ENCODE results near the gene ZDHHC14. TPM values are rescaled to one million over a fixed set of nuclear protein-coding genes. Genes with fewer than 3 reads are reported as not detected.

Gene ZDHHC14
- total RNA-seq, 4 donors from 2014 or later, result 7.3 to 14.4 (median 8.1) TPM

- 81 to 90% methylated on average over 7 to 8 of the region's 9 CpGs for WGBS, 2 donors (ENCODE audit: low coverage in 1 of 2)
- Histone ChIP-seq H3K4me1 (peaks cover 0 to 31% (median 15%) of the 10 kb centered on the region in 3 donors), H3K27me3 (no peaks in the 10 kb centered on the region), H3K4me3 (no peak overlapping the region), H3K9me3 (no peaks in the 10 kb centered on the region), H3K27ac (peak overlapping the region in 3 of 4 donors; percentile 57 to 77 (median 74)), H3K36me3 (peaks cover 0 to 5% of the 10 kb centered on the region in 2 donors)
- TF ChIP-seq POLR2AphosphoS5 (IDR thresholded peaks at IDR 0.05), result no peak
- no peak for TF ChIP-seq POLR2A (IDR thresholded peaks at IDR 0.05)
- no peak for TF ChIP-seq CTCF (IDR thresholded peaks at IDR 0.05)
- TF ChIP-seq EP300 (IDR thresholded peaks at IDR 0.05), result no peak
- ATAC-seq, result no peak
Measured at GRCh38 chr6:157670466-157671186, 289.6 kb downstream of the ZDHHC14 start.

DNA sequence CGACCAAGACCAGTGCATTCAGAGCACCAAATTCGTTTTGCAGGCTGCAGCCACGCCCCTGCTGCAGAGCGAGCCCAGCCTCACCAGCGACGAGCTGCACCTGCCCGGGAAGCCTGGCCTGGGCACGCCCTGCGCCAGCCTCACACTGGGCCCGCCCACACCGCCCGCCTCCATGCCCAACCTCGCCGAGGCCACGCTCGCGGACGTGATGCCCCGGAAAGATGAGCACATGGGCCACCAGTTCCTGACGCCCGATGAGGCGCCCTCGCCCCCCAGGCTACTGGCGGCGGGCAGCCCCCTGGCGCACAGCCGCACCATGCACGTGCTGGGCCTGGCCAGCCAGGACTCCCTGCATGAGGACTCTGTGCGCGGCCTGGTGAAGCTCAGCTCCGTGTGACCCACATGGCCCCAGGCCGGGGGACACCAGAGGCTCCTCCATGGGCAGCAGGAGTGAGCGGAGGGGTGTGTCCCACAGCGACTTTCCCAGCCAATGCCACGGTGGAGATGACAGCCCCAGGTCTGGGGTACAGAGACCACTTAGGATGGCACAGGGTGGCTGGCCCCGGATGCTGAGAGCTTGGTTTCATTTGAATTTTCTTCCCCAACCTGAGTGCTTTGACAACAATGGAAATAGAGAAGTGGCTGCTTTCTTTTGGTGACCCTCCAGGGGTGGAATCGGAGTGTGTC lies 291.9 kb downstream of the ZDHHC14 start:
- no peak overlapping the region for H3K4me3 ChIP-seq
- no peaks in the 10 kb centered on the region for H3K27me3 ChIP-seq
- no peaks in the 10 kb centered on the region for H3K9me3 ChIP-seq
- peaks cover 0 to 5% of the 10 kb centered on the region in 2 donors for H3K36me3 ChIP-seq
- WGBS, 2 donors (ENCODE audit: low coverage in 1 of 2), result 86 to 100% methylated on average over 1 to 2 of the region's 37 CpGs
- TF ChIP-seq POLR2AphosphoS5 (IDR thresholded peaks at IDR 0.05) (no peak), EP300 (IDR thresholded peaks at IDR 0.05) (no peak), CTCF (IDR thresholded peaks at IDR 0.05) (no peak), POLR2A (IDR thresholded peaks at IDR 0.05) (no peak)
- H3K4me1 ChIP-seq, result peaks cover 0 to 33% (median 15%) of the 10 kb centered on the region in 3 donors
- ATAC-seq, result no peak
- H3K27ac ChIP-seq, result no peak overlapping the region

DNA sequence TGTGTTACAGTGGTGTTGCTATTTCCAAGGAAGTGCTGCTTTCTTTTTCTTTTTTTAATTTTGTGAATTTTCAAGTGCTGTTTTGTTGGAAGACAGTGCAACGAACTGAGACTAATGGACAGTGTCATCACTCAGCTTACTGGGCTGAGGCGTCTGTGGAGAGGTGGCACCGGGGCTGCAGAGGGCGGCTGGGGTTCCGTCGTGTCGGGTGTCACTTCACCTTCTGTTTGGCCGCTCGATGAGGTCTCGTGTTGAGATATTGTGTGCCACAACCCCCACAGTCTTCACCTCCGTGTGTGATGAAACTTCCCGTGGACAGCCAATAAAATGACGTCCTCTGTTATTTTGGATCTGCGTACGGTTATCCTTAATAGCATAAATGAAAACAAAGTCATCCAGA lies 292.6 kb downstream of the ZDHHC14 start:
- no peak overlapping the region for H3K27ac ChIP-seq
- H3K4me1 ChIP-seq, result peaks cover 0 to 32% (median 15%) of the 10 kb centered on the region in 3 donors
- H3K27me3 ChIP-seq, result no peaks in the 10 kb centered on the region
- H3K4me3 ChIP-seq, result no peak overlapping the region
- 80 to 94% methylated on average over 2 to 14 of the region's 15 CpGs for WGBS, 2 donors (ENCODE audit: low coverage in 1 of 2)
- ATAC-seq, result no peak
- peaks cover 0 to 5% of the 10 kb centered on the region in 2 donors for H3K36me3 ChIP-seq
- TF ChIP-seq CTCF (IDR thresholded peaks at IDR 0.05), result no peak
- TF ChIP-seq POLR2AphosphoS5 (IDR thresholded peaks at IDR 0.05), result no peak
- TF ChIP-seq EP300 (IDR thresholded peaks at IDR 0.05), result no peak
- no peak for TF ChIP-seq POLR2A (IDR thresholded peaks at IDR 0.05)
- no peaks in the 10 kb centered on the region for H3K9me3 ChIP-seq

DNA sequence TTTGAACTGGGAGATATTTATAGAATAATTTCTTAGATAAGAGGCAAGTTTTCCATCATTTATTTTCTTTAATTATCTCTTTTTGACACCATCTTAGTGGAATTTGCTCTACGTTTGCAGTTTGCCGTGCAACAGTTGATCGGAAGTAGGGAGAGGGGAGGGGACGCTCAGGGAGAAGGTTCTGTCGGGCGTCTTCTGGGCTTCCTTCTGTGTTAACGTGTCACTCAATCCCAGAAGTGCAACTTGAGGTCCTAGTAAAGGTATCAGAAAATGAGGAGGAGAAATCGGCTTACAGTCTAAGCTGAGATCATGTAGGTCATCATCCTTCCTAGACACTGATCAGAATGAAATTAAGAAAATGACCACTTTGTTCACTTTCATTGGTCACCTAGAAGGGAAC lies 293.1 kb downstream of the ZDHHC14 start:
- no peaks in the 10 kb centered on the region for H3K27me3 ChIP-seq
- no peak for ATAC-seq
- peaks cover 0 to 27% (median 14%) of the 10 kb centered on the region in 3 donors for H3K4me1 ChIP-seq
- H3K9me3 ChIP-seq, result no peaks in the 10 kb centered on the region
- H3K36me3 ChIP-seq, result peaks cover 0 to 5% of the 10 kb centered on the region in 2 donors
- 79 to 95% methylated on average over 7 of the region's 8 CpGs for WGBS, 2 donors (ENCODE audit: low coverage in 1 of 2)
- TF ChIP-seq EP300 (IDR thresholded peaks at IDR 0.05), result no peak
- TF ChIP-seq POLR2AphosphoS5 (IDR thresholded peaks at IDR 0.05), result no peak
- no peak for TF ChIP-seq POLR2A (IDR thresholded peaks at IDR 0.05)
- no peak for TF ChIP-seq CTCF (IDR thresholded peaks at IDR 0.05)
- H3K4me3 ChIP-seq, result no peak overlapping the region
- H3K27ac ChIP-seq, result no peak overlapping the region
